GM12875 (cell line): Measurements from ENCODE around the gene MDC1.

Experiments
- H3K4me3 ChIP-seq: one replicate; pipeline ENCODE4 v1.5.1; 2011; ENCODE audit warnings: low read depth, low read length, control low read depth
- TF ChIP-seq, protein P1 (sequence below): IDR thresholded peaks from 2 replicates; pipeline ENCODE4 v1.5.1; 2011; ENCODE audit warnings: low read depth, mild to moderate bottlenecking, control low read depth, inconsistent platforms, low read length, moderate library complexity, borderline replicate concordance; ENCODE audit not compliant: insufficient read depth

The MDC1 gene

DNA sequence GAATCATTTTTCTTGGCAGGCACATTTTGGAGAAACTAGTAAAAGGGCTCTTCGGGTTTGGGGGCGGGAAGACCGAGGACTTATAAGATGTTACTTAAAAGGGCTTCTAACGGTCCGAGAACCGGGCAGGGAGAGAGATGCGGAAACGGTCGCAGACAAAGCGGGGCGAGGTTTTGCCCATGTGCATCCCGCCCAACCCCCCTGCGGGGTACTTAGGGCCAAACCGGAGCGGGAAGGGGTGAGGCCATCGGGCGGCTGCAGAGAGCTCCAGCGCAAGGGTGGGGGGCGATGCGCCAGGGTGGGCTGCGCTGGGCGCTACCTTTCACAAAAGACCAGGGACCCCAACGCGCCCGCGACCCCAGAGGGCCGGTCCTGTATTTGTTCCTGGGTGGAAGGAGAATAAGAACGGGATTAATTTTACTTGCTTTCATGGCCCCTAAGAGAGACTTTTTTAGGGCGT is 3.7 kb upstream of the MDC1 start:
- TF ChIP-seq, protein P1, sequence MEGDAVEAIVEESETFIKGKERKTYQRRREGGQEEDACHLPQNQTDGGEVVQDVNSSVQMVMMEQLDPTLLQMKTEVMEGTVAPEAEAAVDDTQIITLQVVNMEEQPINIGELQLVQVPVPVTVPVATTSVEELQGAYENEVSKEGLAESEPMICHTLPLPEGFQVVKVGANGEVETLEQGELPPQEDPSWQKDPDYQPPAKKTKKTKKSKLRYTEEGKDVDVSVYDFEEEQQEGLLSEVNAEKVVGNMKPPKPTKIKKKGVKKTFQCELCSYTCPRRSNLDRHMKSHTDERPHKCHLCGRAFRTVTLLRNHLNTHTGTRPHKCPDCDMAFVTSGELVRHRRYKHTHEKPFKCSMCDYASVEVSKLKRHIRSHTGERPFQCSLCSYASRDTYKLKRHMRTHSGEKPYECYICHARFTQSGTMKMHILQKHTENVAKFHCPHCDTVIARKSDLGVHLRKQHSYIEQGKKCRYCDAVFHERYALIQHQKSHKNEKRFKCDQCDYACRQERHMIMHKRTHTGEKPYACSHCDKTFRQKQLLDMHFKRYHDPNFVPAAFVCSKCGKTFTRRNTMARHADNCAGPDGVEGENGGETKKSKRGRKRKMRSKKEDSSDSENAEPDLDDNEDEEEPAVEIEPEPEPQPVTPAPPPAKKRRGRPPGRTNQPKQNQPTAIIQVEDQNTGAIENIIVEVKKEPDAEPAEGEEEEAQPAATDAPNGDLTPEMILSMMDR = no peak
- peak overlapping the region; percentile 68 for H3K4me3 ChIP-seq

DNA sequence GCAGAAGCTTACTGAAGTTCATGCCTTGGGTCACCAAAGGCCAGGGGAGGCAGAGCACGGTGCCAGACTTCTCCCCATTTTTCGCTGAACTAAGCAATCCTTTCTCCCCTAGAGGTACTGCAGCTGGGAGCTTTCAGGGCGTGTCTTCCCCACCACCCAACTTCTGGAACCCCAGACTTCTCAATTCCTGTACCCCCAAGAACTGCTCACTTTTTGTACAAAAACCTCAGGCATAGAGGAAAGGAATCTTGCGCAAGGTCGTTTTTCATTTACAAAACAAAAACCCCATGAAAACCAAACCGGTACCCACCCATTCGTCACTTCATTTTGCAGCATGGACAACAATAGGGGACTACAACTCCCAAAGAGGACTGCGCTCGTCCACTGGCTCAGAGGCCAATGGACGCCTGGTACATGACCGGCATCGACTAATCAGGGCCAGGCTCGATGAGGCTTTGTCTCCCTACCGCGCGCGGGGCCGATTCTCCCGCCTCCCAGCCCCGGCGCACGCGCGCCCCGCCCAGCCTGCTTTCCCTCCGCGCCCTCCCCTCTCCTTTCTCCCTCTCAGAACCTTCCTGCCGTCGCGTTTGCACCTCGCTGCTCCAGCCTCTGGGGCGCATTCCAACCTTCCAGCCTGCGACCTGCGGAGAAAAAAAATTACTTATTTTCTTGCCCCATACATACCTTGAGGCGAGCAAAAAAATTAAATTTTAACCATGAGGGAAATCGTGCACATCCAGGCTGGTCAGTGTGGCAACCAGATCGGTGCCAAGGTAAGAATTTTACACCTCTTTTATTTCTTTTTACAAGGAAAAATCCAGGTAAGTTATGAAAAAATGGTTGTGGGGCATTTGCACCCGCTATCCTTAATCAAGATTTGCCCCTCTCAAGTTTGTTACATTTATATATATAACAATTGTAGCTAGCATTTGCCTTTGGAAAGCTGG is 3.0 kb upstream of the MDC1 start, which contains the start of gene TUBB:
Gene TUBB (plus strand): TSS at position 562 of the 947 bp plus-strand sequence. CDS start 155 bp downstream, at position 717.
- H3K4me3 ChIP-seq = peak within 1 kb of the TSS; percentile 68
- TF ChIP-seq, protein P1 = no peak

DNA sequence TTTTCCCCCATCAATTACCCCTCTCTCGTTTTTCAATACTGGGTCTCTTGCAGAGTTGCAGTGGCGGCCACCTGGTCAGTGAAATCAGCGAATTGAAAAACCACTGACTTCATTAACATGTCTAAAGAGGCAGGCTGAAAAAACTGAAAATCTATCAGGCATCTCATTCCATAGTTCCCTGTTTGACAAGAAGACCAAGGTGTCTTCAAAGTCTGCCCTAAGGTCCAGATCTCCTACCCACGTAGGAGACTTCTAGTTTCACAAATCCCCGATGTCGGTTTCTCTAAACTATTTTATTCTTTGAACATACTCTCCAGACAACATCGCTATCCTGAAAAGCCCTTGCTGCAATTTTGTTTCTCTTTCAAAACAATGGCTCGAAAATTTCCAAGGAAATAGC is 2.3 kb upstream of the MDC1 start:
- TF ChIP-seq, protein P1 = no peak
- peak overlapping the region; percentile 48 for H3K4me3 ChIP-seq

DNA sequence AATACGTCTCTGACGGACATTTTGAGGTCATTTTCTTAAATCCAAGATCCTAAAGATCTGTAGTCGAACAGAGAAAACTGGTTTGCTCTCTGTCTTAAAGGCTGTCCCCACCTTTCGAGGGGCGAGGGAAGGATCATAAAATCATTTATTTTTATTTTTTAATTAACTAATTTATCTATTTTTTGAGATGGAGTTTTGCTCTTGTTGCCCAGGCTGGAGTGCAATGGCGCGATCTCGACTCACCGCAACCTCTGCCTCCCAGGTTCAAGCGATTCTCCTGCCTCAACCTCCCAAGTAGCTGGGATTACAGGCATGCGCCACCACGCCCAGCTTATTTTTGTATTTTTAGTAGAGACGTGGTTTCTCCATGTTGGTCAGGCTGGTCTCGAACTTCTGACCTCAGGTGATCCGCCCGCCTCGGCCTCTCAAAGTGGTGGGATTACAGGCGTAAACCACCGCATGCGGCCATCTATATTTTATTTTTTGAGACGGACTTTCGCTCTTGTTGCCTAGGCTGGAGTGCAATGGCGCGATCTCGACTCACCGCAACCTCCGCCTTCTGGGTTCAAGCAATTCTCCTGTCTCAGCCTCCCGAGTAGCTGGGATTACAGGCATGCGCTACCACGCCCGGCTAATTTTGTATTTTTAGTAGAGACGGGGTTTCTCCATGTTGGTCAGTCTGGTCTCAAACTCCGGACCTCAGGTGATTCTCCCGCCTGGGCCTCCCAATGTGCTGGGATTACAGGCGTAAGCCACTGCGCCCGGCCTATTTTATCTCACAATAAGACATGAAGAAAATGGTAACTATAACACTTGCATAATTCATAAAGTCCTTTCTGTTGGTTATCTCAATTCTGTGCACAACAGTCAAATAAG is 1.0 kb upstream of the MDC1 start:
- H3K4me3 ChIP-seq = peak overlapping the region; percentile 40

DNA sequence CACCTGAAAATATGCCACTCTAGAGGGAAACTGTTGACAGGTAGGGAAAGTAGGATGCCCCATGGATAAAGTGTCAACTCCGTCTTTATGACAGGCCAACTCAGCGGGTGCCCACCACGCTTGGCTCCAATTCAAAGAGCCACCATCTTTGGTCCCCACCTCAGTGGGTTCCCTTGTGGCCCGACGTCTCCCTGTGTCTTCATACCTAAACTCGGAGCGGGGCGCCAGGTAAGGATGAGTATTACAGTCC is 277 bp downstream of the MDC1 start:
- H3K4me3 ChIP-seq = peak overlapping the region; percentile 56
- TF ChIP-seq, protein P1 = no peak

DNA sequence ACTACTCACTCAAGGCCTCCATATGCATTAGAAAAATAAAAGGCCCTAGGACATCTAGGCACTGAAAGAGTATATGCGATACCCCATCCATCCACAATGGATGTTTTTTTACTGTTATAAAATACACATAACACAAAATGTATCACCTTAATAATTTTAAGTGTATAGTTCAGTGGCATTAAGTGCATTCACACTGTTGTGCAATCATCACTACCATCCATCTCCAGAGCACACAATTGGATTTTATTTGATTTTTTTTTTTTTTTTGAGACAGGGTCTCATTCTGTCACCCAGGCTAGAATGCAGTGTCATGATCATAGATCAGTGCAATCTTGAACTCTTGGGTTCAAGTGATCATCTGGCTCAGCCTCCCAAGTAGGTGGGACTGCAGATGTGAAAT is 2.8 kb downstream of the MDC1 start:
- H3K4me3 ChIP-seq = no peak overlapping the region
- TF ChIP-seq, protein P1 = no peak

DNA sequence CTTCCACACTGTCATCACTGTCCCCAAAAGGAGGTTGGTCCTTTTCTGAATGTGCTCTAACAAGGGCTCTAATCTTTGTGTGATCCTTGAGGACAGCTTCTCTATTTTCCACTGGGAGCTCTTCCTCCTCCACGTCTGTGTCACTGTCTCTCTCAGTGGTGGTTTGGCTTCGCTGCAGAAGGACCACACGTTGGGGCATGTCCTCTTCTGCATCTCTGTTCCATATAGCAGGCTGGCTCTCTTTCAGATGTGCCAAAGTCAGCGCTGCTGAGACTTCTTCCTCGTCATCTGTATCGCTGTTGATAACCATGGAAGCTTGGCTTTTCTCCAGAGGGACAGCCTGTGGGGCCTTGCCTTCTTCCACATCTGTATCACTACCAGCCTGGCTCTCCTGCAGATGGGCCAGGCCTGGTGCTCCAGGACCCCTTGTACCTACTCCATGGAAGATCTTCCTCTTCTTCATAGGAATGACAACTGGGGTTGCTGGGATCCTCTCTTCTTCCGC is 4.6 kb downstream of the MDC1 start:
- TF ChIP-seq, protein P1 = no peak

More for the DNA sequence above, 4.6 kb downstream of the MDC1 start:
- no peak overlapping the region for H3K4me3 ChIP-seq
